H9 (cell line): ENCODE results near the gene PPP1R9A. TPM values are rescaled to one million over a fixed set of nuclear protein-coding genes. Genes with fewer than 3 reads are reported as not detected.

Experiments
- DNase-seq: peaks from one replicate; pipeline ENCODE4 v3.0.0-alpha.2; 2017
- H2AFZ ChIP-seq: one replicate; pipeline ENCODE4 v1.6.1; 2013; ENCODE audit warnings: mild to moderate bottlenecking, low read length, control low read depth, moderate library complexity
- H2AK5ac ChIP-seq: 2 replicates; pipeline ENCODE4 v1.6.1; 2013; ENCODE audit warnings: low read length, control low read depth, mixed read lengths; ENCODE audit not compliant: insufficient read length
- H2BK120ac ChIP-seq: one replicate; pipeline ENCODE4 v1.6.1; 2013; ENCODE audit warnings: low read depth, mild to moderate bottlenecking, low read length, control low read depth, inconsistent platforms; ENCODE audit not compliant: poor library complexity, severe bottlenecking
- H2BK12ac ChIP-seq: 2 replicates; pipeline ENCODE4 v1.6.1; 2013; ENCODE audit warnings: low read length, control low read depth, mixed read lengths, low read depth; ENCODE audit not compliant: insufficient read length
- H2BK15ac ChIP-seq: 2 replicates; pipeline ENCODE4 v1.6.1; 2013; ENCODE audit warnings: low read depth, low read length, control low read depth
- H2BK20ac ChIP-seq: one replicate; pipeline ENCODE4 v1.6.1; 2013; ENCODE audit warnings: low read depth, mild to moderate bottlenecking, low read length, control low read depth, inconsistent platforms; ENCODE audit not compliant: poor library complexity, severe bottlenecking
- H2BK5ac ChIP-seq: 2 replicates; pipeline ENCODE4 v1.6.1; 2013; ENCODE audit warnings: low read length, control low read depth, mixed read lengths; ENCODE audit not compliant: insufficient read length
- H3K14ac ChIP-seq: 2 replicates; pipeline ENCODE4 v1.6.1; 2013; ENCODE audit warnings: low read length, control low read depth; ENCODE audit not compliant: insufficient read depth
- H3K18ac ChIP-seq: 2 replicates; pipeline ENCODE4 v1.6.1; 2013; ENCODE audit warnings: low read depth, mild to moderate bottlenecking, mixed read lengths, low read length, control low read depth; ENCODE audit not compliant: insufficient read length
- H3K23ac ChIP-seq: 2 replicates; pipeline ENCODE4 v1.6.1; 2013; ENCODE audit warnings: low read length, control low read depth, mixed read lengths, low read depth; ENCODE audit not compliant: insufficient read length
- H3K23me2 ChIP-seq: 2 replicates; pipeline ENCODE4 v1.6.1; 2013; ENCODE audit warnings: low read depth, mild to moderate bottlenecking, mixed read lengths, low read length, control low read depth; ENCODE audit not compliant: insufficient read length, poor library complexity, severe bottlenecking
- H3K27ac ChIP-seq: 2 replicates; pipeline ENCODE4 v1.5.1; 2013; ENCODE audit warnings: low read length, control low read depth, mixed read lengths, low read depth; ENCODE audit not compliant: insufficient read length
- H3K27me3 ChIP-seq: 2 replicates; pipeline ENCODE4 v1.6.1; 2013; ENCODE audit warnings: low read length, control low read depth, inconsistent platforms; ENCODE audit not compliant: insufficient read depth
- H3K4ac ChIP-seq: 2 replicates; pipeline ENCODE4 v1.6.1; 2013; ENCODE audit warnings: low read depth, mild to moderate bottlenecking, control low read depth, inconsistent platforms, low read length, moderate library complexity
- H3K4me1 ChIP-seq: 2 replicates; pipeline ENCODE4 v1.6.1; 2013; ENCODE audit warnings: low read length, control low read depth, inconsistent platforms; ENCODE audit not compliant: insufficient read depth
- H3K4me2 ChIP-seq: 2 replicates; pipeline ENCODE4 v1.6.1; 2013; ENCODE audit warnings: low read length, control low read depth, mixed read lengths; ENCODE audit not compliant: insufficient read length, insufficient read depth
- H3K56ac ChIP-seq: 2 replicates; pipeline ENCODE4 v1.6.1; 2013; ENCODE audit warnings: low read depth, mild to moderate bottlenecking, mixed read lengths, low read length, control low read depth; ENCODE audit not compliant: insufficient read length
- H3K79me1 ChIP-seq: 2 replicates; pipeline ENCODE4 v1.6.1; 2013; ENCODE audit warnings: low read depth, mild to moderate bottlenecking, moderate library complexity, low read length, control low read depth, inconsistent platforms; ENCODE audit not compliant: insufficient read depth, poor library complexity, severe bottlenecking
- H3K79me2 ChIP-seq: 2 replicates; pipeline ENCODE4 v1.6.1; 2013; ENCODE audit warnings: low read length, control low read depth, inconsistent platforms; ENCODE audit not compliant: insufficient read depth
- H3K9ac ChIP-seq: 2 replicates; pipeline ENCODE4 v1.6.1; 2013; ENCODE audit warnings: low read length, control low read depth, mixed read lengths; ENCODE audit not compliant: insufficient read length; ENCODE audit errors: extremely low read depth
- H3K9me3 ChIP-seq: one replicate; pipeline ENCODE4 v1.6.1; 2013; ENCODE audit warnings: low read depth, low read length, inconsistent platforms; ENCODE audit not compliant: control insufficient read depth
- H3T11ph ChIP-seq: one replicate; pipeline ENCODE4 v1.6.1; 2013; ENCODE audit warnings: mild to moderate bottlenecking, low read length, control low read depth, inconsistent platforms
- H4K20me1 ChIP-seq: one replicate; pipeline ENCODE4 v1.6.1; 2013; ENCODE audit not compliant: control insufficient read depth, insufficient read length, insufficient read depth
- H4K5ac ChIP-seq: 2 replicates; pipeline ENCODE4 v1.6.1; 2013; ENCODE audit warnings: low read depth, mild to moderate bottlenecking, mixed read lengths, low read length, control low read depth; ENCODE audit not compliant: insufficient read length
- H4K8ac ChIP-seq: replicated peaks from 2 replicates; pipeline ENCODE4 v1.6.1; 2013; ENCODE audit warnings: low read length, control low read depth, mixed read lengths, low read depth; ENCODE audit not compliant: insufficient read length
- H4K91ac ChIP-seq: 2 replicates; pipeline ENCODE4 v1.6.1; 2013; ENCODE audit warnings: low read depth, mild to moderate bottlenecking, moderate library complexity, mixed read lengths, low read length, control low read depth; ENCODE audit not compliant: insufficient read length
- H3K27ac Mint-ChIP-seq, 3 experiments: 2 replicates in 2 of 3; 3 replicates in 1 of 3; pipeline ENCODE4 v1.8.0; 2020 to 2021; ENCODE audit warnings: mixed read lengths in 3 of 3, mild to moderate bottlenecking in 1 of 3, moderate library complexity in 1 of 3
- H3K27me3 Mint-ChIP-seq: 2 replicates; pipeline ENCODE4 v1.8.0; 2021; ENCODE audit warnings: low read depth, mild to moderate bottlenecking, moderate library complexity, mixed read lengths
- H3K36me3 Mint-ChIP-seq, 3 experiments: 2 replicates in 2 of 3; 3 replicates in 1 of 3; pipeline ENCODE4 v1.8.0; 2020 to 2021; ENCODE audit warnings: low read depth in 3 of 3, mixed read lengths in 3 of 3; ENCODE audit not compliant: insufficient read depth in 1 of 3
- H3K4me1 Mint-ChIP-seq, 2 experiments: 2 replicates each; pipeline ENCODE4 v1.8.0; 2020; ENCODE audit warnings: mixed read lengths in 2 of 2
- H3K4me3 Mint-ChIP-seq, 2 experiments: 2 replicates in 1 of 2; 3 replicates in 1 of 2; pipeline ENCODE4 v1.8.0; 2020 to 2021; ENCODE audit warnings: mild to moderate bottlenecking in 2 of 2, mixed read lengths in 2 of 2, moderate library complexity in 1 of 2
- H3K9me3 Mint-ChIP-seq, 2 experiments: 2 replicates in 1 of 2; 3 replicates in 1 of 2; pipeline ENCODE4 v1.8.0; 2020; ENCODE audit warnings: mild to moderate bottlenecking in 2 of 2, mixed read lengths in 2 of 2, moderate library complexity in 1 of 2
- WGBS: extraction: QIAGEN DNeasy Blood & Tissue Kit; methylation state at CpG from one replicate; pipeline ENCODE4 v1.1.7; 2013; ENCODE audit warnings: missing lambda C conversion rate, low lambda C conversion rate, mixed read lengths; ENCODE audit not compliant: insufficient read length; ENCODE audit errors: extremely low coverage; 5-methylcytosine and 5-hydroxymethylcytosine counted together
- total RNA-seq: library from RNA; stranded (reverse); gene quantifications from 2 replicates; pipeline ENCODE4 v1.2.1, GENCODE V29; 2021
- TF ChIP-seq, protein P1 (sequence below): fragments of 200-600 bp; sonication (generic); conservative IDR thresholded peaks from 3 replicates; pipeline ENCODE4 v1.8.0; 2021; ENCODE audit warnings: antibody characterized with exemption, mild to moderate bottlenecking

The PPP1R9A gene
- total RNA-seq, 1 experiment from 2014 or later: 17.0 TPM

- Histone ChIP-seq H3K27me3 (no peaks in the 10 kb centered on the region), H3K9ac (no peak overlapping the region), H3K23ac (no peak overlapping the region), H2AK5ac (no peak overlapping the region), H3K79me2 (no peaks in the 10 kb centered on the region), H4K8ac (no peak overlapping the region), H2BK12ac (no peak overlapping the region), H3K4me1 (no peaks in the 10 kb centered on the region), H3K4me2 (no peak overlapping the region), H3K79me1 (no peaks in the 10 kb centered on the region), H3K9me3 (no peaks in the 10 kb centered on the region), H3K14ac (no peak overlapping the region), H4K91ac (no peak overlapping the region), H3T11ph (no peak overlapping the region), H3K23me2 (no peaks in the 10 kb centered on the region), H2BK15ac (no peak overlapping the region), H3K56ac (no peak overlapping the region), H4K20me1 (no peaks in the 10 kb centered on the region), H2BK5ac (no peak overlapping the region), H3K18ac (no peak overlapping the region), H2AFZ (no peak overlapping the region), H3K27ac (no peak overlapping the region), H2BK20ac (no peak overlapping the region), H3K4ac (no peak overlapping the region), H4K5ac (no peak overlapping the region), H2BK120ac (no peak overlapping the region)
- H3K9me3 Mint-ChIP-seq: no peaks in the 10 kb centered on the region; a peak in 2 of 5 replicates
- peaks cover 0 to 4% of the 10 kb centered on the region in 2 experiments; a peak in 1 of 4 replicates for H3K4me1 Mint-ChIP-seq
- no peaks in the 10 kb centered on the region for H3K27me3 Mint-ChIP-seq
- no CpG with 5 or more reads among the region's 2 CpGs for WGBS
- H3K27ac Mint-ChIP-seq: 0 out of 7 replicates have a peak overlapping the region, but pooled peaks of 1 of the 3 experiments have one; percentile 42
- no peak for DNase-seq
- peaks cover 8 to 19% (median 8%) of the 10 kb centered on the region in 3 experiments for H3K36me3 Mint-ChIP-seq
- TF ChIP-seq, protein P1, sequence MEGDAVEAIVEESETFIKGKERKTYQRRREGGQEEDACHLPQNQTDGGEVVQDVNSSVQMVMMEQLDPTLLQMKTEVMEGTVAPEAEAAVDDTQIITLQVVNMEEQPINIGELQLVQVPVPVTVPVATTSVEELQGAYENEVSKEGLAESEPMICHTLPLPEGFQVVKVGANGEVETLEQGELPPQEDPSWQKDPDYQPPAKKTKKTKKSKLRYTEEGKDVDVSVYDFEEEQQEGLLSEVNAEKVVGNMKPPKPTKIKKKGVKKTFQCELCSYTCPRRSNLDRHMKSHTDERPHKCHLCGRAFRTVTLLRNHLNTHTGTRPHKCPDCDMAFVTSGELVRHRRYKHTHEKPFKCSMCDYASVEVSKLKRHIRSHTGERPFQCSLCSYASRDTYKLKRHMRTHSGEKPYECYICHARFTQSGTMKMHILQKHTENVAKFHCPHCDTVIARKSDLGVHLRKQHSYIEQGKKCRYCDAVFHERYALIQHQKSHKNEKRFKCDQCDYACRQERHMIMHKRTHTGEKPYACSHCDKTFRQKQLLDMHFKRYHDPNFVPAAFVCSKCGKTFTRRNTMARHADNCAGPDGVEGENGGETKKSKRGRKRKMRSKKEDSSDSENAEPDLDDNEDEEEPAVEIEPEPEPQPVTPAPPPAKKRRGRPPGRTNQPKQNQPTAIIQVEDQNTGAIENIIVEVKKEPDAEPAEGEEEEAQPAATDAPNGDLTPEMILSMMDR: no peak
- H3K4me3 Mint-ChIP-seq: no peak overlapping the region
Observed at GRCh38 chr7:95126053-95126709, 218.8 kb downstream of the PPP1R9A start.
